ENCODE data around the gene SH3BGRL. TPM values are rescaled to one million over a fixed set of nuclear protein-coding genes. Genes with fewer than 3 reads are reported as not detected.

Gene SH3BGRL
- total RNA-seq, 1 experiment from 2014 or later = 41.8 TPM

DNA sequence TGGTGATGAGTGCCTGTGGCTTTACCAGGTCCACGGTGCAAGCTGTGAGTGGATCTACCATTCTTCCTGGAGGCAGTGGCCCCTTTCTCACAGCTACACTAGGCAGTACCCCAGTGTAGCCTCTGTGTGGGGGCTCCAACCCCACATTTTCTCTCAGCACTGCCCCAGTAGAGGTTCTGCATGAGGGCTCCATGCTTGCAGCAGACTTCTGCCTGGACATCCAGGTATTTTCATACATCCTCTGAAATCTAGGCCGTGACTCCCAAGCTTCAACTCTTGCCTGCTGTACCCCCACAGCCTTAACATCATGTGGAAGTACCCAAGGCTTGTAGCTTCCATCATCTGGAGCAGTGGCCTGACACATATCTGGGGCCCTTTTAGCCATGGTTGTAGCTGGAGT, 90.1 kb downstream of the SH3BGRL start:
- no peak for TF ChIP-seq CTCF (conservative IDR thresholded peaks at IDR 0.05)
- H2AK5ac ChIP-seq (ENCODE audit: insufficient read length, low read length) = no peak overlapping the region
- H3K23me2 ChIP-seq (ENCODE audit: insufficient read length, low read depth, low read length, poor library complexity, severe bottlenecking) = no peaks in the 10 kb centered on the region
- H3K4me1 ChIP-seq (ENCODE audit: insufficient read depth, low read length) = no peaks in the 10 kb centered on the region
- H4K20me1 ChIP-seq (ENCODE audit: control insufficient read depth, insufficient read depth, insufficient read length) = no peaks in the 10 kb centered on the region
- H3K9ac ChIP-seq (ENCODE audit: extremely low read depth, insufficient read length, low read length) = no peak overlapping the region
- H3K56ac ChIP-seq (ENCODE audit: insufficient read length, low read depth, low read length) = no peak overlapping the region
- Mint-ChIP-seq H3K4me1 (no peaks in the 10 kb centered on the region), H3K4me3 (no peak overlapping the region), H3K27me3 (ENCODE audit: low read depth) (no peaks in the 10 kb centered on the region), H3K36me3 (ENCODE audit: insufficient read depth in 1 of 3, low read depth in 3 of 3) (peaks cover 59 to 78% (median 76%) of the 10 kb centered on the region in 3 experiments), H3K9me3 (peaks cover 90 to 91% of the 10 kb centered on the region in 2 experiments), H3K27ac (no peak overlapping the region)
- H2BK15ac ChIP-seq (ENCODE audit: low read depth, low read length) = no peak overlapping the region
- no peak overlapping the region for H4K8ac ChIP-seq (replicated peaks; ENCODE audit: insufficient read length, low read depth, low read length)
- no peak overlapping the region for H2AFZ ChIP-seq (ENCODE audit: low read length)
- H4K91ac ChIP-seq (ENCODE audit: insufficient read length, low read depth, low read length) = no peak overlapping the region
- H3T11ph ChIP-seq (ENCODE audit: low read length) = no peak overlapping the region
- H3K18ac ChIP-seq (ENCODE audit: insufficient read length, low read depth, low read length) = no peak overlapping the region
- no peak overlapping the region for H3K4me2 ChIP-seq (ENCODE audit: insufficient read depth, insufficient read length, low read length)
- peaks cover 47% of the 10 kb centered on the region for H3K9me3 ChIP-seq (ENCODE audit: control insufficient read depth, low read depth, low read length)
- H2BK5ac ChIP-seq (ENCODE audit: insufficient read length, low read length) = no peak overlapping the region
- H3K27ac ChIP-seq (ENCODE audit: insufficient read length, low read depth, low read length) = no peak overlapping the region
- H3K14ac ChIP-seq (ENCODE audit: insufficient read depth, low read length) = no peak overlapping the region
- H2BK12ac ChIP-seq (ENCODE audit: insufficient read length, low read depth, low read length) = no peak overlapping the region
- no peak overlapping the region for H2BK120ac ChIP-seq (ENCODE audit: low read depth, low read length, poor library complexity, severe bottlenecking)
- no peaks in the 10 kb centered on the region for H3K79me1 ChIP-seq (ENCODE audit: insufficient read depth, low read depth, low read length, poor library complexity, severe bottlenecking)
- no peak overlapping the region for H2BK20ac ChIP-seq (ENCODE audit: low read depth, low read length, poor library complexity, severe bottlenecking)
- no peak overlapping the region for H3K4ac ChIP-seq (ENCODE audit: low read depth, low read length)
- no peaks in the 10 kb centered on the region for H3K79me2 ChIP-seq (ENCODE audit: insufficient read depth, low read length)
- DNase-seq = no peak
- no peaks in the 10 kb centered on the region for H3K27me3 ChIP-seq (ENCODE audit: insufficient read depth, low read length)
- no peak overlapping the region for H4K5ac ChIP-seq (ENCODE audit: insufficient read length, low read depth, low read length)
- WGBS (ENCODE audit: extremely low coverage, insufficient read length, low lambda C conversion rate) = no CpG with 5 or more reads among the region's 2 CpGs
- H3K23ac ChIP-seq (ENCODE audit: insufficient read length, low read depth, low read length) = no peak overlapping the region
